Heart left ventricle (tissue), 13 donors: Measurements from ENCODE around the gene ATP2B2.

ENCODE experiments used
- CTCF ChIP-seq, 12 donors: fragments of 200-600 bp; sonication (generic) in 4 of 12; IDR thresholded peaks; one replicate each; pipeline versions ENCODE4 v1.5.0 to v1.8.0; 2018 to 2022; ENCODE audit warnings: antibody characterized with exemption in 12 of 12, mild to moderate bottlenecking in 5 of 12
- POLR2A ChIP-seq, 2 donors: fragments of 450-650 bp; IDR thresholded peaks; one replicate each; pipeline ENCODE4 v1.6.1; 2017; ENCODE audit warnings: antibody characterized with exemption in 2 of 2, mild to moderate bottlenecking in 2 of 2, moderate library complexity in 2 of 2
- donor health status: ischemic (EF 13 %, LVEDD 7.1; RV severe dilation, severe dysfunction).
- donor health status: DM: no; HTN: yes; CAD: no.
- donor health status: DM: no; HTN: no; CAD: no.
- donor health status: ischemic (EF 25% LVEDD 6.9; RV normal size, moderate dysfunction).
- donor health status: ischemic (EF 25% LVEDD 5.7; RV mildly dilated, moderate dysfunction).
- donor health status: ischemic (EF 35%, LVEDD 5.7; RV mildly dilated, moderate dysfunction).
- donor health status: nonischemic (EF 11% LVEDD 7.7; RV severe dilation, severe dysfunction).
- donor health status: DM: yes; HTN: yes; CAD: no.
- donor health status: PGD.
- donor health status: ischemic (EF 29% LVEDD 5.4; RV normal size, mild dysfunction).
- donor health status: nonischemic (EF 23%, LVEDD 6.1; RV moderate dilation, normal function).

GRCh38 chr3:10277115-10277625 lies 228.2 kb downstream of the ATP2B2 start:
- TF ChIP-seq CTCF (IDR thresholded peaks at IDR 0.05) (no peak), POLR2A (IDR thresholded peaks at IDR 0.05) (no peak)
